Activated naive CD4-positive, alpha-beta T cell treated with Interleukin-2 at 50 U/mL for 16 hours (primary cell): ENCODE measurements around the gene STEAP3.
"Not testable (repeated sequence)": the region's sequence is repeated elsewhere in the genome, so short reads cannot be mapped to it uniquely, and the experiment has no call there.

ENCODE experiments used
- DNase-seq: peaks from one replicate; pipeline ENCODE4 v3.0.0-alpha.2; 2020

STEAP3 gene

DNA sequence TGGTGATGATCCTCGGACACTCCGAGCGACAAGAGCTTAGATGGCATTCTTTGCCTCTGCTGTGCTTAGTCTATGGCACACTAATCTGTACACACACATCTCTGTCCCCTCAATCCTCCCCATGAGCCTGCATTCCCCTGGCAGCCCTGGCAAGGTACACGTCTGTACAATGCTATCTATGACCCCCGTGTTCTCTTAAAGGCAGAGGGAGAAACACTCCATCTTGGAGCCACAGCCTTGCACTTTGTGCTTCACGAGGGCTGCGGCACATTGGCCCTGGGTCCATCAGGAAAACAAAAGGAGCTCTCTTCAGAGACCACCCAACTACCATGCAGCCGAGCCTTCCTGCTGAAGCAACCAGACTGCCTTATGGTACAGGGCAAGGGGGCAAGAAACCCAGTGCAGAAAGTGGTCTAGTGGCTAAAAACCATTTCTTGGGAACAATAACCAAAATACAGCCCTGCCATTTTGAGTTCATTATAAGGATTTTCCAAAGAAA, 42.5 kb downstream of the STEAP3 start:
- DNase-seq: no peak

DNA sequence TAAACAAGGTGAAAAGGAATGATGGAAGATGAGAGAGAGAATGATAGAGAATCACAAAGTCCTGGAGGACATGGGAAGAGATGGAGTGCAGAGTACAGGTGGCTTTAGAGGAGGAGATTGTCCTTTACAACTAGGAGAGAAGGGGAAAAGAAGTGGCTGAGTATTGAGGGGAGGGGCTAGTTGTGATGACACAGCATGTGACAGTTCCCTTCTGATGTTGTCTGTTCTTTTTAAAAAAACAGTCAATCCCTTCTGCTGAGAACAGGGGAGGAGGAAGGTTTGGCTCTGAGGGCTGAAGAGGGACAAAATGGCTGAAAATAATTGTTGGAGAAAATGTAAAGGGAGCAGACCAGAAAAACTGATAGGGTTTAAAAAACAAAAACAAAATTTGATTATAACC, 44.0 kb downstream of the STEAP3 start:
- no peak for DNase-seq

DNA sequence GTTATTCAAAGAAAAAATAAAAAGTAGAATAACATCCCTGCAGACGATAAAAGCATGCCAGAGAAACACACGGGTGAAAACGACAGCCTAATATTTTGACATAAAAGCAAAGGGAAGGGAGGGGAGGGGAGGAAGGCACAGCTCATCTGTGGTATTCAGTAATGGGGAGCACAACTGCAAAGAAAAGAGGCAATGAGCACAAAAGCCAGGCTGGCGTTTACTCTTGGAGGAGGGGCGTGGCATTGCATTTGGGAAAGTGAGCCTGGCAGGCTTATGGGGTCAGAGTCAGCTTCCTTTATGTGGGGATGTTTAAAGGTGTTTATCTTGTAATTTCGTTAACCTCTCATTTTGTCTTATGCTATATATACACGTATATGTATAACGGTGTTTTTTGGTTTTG, 53.2 kb downstream of the STEAP3 start:
- no peak for DNase-seq

DNA sequence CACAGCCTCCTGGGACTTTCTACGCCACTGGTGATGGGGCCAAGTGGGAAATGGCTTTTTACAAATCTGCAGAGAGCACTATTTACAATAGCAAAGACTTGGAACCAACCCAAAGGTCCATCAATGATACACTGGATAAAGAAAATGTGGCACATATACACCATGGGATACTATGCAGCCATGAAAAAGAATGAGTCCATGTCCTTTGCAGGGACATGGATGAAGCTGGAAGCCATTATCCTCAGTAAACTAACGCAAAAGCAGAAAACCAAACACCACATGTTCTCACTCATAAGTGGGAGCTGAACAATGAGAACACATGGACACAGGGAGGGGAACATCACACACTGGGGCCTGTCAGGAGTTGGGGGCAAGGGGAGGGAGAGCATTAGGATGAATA, 54.8 kb downstream of the STEAP3 start:
- DNase-seq: not testable (repeated sequence)

DNA sequence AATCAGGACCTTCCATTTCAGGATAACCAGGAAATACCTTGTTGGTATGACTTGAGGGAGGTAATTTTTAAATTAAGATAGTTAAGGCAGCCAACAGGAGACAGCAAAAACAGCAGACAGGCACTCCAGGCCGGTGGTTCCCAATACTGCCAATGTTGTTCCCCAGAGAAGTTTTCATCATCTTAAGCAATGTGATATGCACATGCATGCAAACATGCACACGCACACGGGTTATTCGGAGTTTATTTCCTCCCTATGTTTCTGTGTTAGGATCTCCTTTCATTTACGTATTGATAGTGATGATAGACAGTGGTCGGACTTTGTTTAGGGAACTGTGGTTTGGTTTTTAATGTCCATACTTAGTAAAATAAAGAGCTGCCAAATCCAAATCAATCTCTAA, 55.3 kb downstream of the STEAP3 start:
- DNase-seq: no peak

DNA sequence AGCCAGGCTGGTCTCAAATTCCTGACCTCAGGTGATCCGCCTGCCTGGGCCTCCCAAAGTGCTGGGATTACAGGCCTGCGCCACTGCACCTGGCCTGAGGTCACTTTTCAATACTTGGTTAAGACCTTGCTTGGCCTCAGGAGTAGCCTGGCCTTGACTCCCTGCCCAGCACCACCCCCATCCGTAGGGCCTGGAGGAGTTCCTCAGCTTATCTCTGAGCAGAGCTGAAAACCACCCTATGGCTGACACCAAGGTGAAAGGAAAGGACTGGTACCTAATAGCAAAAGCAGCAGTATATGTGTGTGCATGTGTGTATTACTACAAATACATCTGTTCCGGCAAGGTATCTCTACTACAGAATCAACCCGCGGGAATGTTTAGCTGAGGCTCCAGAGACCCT, 56.0 kb downstream of the STEAP3 start:
- no peak for DNase-seq

DNA sequence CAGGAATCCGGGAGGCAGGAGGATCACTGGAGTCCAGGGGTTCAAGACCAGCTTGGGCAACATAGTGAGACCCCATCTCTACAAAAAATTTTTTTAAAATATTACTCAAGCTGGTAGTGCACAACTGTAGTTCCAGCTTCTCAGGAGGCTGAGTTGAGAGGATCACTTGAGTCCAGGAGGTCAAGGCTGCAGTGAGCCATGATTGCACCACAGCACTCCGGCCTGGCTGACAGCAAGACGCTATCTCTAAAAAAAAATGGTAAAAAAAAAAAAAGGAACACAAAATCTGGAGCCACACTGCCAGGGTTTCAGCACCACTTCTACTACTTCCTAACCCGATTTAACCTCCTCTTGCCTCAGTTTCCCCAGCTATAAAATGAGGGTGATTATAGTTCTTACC, 57.0 kb downstream of the STEAP3 start:
- DNase-seq: no peak

DNA sequence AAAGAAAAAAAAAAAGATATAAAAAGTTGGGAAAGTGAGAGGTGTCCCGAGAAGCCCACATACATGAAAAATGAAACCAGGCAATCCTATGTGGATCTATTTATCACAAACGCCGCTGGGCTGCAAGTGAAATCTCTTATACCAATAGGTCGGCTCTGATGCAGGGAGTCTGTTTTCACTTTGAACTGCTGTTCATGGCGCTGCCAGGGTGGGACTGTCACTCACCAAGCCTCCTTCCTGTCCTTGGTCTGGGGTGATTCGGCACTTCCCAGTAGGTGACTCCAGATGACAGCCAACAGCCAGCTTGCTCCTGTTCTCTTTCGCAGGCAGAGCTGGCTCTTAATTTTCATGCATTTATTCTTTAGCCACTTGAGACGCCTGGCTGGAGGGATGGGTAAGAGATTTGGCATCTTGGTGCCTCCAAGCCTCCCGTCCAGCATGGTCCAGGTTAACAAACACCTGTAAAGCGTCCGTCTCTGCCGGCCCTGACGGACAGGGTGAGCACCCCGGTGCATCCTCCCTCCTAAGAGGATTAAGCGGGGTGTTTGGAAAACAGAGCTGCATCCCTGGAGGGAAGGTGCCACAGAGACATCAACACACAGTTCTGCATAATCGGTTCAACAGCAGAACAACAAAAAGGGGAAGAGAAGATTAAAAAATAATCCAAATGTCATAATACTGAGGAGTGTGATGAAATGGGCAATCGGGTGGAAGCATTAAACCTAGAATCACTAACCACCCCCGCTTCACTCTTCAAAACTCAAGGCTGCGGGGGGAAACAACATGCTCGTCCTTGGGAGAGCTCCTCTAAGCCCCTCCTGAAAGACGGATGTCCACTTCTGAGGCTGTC, 58.7 kb downstream of the STEAP3 start:
- DNase-seq: no peak

DNA sequence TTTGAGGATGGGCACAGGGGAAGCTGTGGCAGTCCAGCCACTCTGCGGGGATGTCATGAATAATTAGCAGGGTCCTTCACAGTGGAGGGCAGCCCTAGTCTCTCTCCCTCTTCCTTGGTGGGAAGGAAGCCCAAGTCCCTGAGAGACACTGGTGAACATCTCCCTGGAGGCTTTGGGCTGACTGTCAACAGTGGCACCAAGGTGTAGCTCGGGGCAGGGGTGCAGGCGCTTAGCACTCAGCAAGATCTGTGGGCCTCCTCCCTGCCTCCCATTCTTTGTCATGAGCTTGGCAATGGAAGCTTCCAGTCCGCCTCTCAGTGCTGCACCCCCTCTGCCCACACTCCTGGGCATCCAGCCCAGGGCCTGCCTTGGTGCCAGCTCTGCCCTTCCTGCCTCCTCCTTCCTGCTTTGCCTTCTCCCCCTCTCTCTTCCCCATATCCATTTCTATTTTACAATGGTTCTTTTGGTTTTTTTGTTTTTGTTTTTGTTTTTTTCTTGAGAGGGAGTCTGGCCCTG, 59.4 kb downstream of the STEAP3 start:
- DNase-seq: no peak

DNA sequence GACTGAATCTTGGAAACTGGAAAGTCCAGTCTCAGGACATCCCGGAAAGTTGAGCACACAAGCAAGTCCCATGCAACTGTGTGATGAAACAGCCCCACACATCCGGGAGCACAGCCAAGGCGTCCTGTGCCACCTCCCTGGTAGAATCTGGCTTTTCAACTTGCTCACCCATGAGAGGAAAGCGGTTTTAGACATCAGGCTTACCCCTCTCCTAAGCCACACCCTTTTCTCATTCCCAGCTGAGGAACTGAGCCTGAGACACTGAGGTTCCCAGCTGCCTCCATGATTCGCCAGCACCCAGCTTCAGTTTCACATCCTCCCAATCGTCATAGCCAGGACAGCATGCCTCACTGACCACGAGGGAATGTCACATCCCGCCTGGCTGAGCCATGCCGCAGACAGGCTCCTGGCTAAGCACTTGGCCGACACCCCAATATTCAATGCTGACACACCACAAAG, 60.3 kb downstream of the STEAP3 start:
- no peak for DNase-seq

DNA sequence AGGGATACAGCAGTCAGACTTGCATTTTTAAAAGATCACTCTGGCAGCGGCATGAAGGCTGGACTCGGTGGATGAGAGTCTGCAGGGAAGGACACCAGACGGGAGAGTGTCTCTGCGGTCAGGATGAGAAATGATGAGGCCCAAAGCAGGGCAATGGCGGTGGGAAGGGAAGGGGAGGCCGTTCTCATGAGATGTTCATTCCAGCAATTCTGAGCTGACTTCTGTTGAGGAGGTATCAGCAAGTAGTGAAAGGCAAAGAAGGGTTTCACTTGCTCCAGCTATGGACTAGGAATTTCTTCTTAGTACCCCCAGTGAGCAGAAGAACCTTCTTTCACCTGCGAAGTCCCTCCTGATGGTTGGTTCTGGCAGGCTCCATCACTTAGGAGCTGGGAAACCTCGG, 63.0 kb downstream of the STEAP3 start:
- DNase-seq: no peak

DNA sequence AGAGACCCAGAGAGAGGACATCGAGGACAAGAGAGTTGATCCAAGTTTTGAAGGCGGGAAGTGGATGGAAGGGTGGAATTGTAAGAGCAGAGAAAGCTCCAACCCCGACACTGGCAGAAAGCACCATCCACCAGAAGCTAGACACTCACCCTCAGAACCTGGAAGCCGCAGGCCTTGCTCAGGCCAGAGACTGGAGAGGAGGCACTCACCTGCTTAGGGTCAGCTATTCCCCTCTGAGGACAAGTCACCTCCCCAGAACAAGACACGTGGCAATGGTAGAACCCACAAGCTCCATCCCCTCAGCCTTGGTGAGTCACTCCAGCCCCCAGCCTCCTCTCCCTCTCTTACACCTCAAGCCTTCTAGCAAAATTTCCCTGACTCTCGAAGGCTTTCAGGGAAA, 64.9 kb downstream of the STEAP3 start:
- DNase-seq: no peak

DNA sequence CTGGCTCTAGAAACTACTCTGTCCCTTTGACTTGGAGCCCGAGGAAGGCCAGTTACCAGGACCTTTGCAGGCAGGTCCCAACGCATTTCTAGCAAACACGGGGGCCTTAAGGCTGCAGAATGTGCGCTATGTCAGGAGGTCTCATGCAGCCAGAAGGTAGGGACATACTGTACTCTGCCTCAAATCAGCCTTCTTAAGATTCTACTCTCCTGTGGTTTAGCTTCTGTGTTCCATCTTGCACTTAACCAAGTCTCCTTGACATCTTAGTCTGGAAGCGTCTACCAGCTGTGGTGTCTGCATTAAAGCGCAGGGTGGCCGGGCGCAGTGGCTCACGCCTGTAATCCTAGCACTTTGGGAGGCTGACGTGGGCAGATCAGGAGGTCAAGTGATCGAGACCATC, 65.5 kb downstream of the STEAP3 start:
- no peak for DNase-seq

DNA sequence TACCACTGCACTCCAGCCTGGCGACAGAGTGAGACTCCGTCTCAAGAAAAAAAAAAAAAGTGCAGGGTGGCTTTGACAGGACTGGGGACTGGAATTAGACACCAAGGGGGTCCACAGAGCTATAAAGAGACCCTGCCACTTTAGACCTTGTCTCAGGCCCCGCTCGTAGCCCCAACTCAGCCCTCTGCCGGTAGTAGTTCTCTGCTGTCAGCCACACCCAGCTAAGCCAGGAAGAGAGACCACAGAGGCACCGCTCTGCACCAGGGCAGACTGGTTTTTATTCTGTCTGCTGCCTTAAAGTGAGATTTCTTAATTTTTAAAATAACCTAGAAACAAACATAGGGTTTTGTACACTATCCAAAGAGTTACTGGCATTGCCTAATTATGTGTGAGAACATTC, 66.0 kb downstream of the STEAP3 start:
- no peak for DNase-seq

DNA sequence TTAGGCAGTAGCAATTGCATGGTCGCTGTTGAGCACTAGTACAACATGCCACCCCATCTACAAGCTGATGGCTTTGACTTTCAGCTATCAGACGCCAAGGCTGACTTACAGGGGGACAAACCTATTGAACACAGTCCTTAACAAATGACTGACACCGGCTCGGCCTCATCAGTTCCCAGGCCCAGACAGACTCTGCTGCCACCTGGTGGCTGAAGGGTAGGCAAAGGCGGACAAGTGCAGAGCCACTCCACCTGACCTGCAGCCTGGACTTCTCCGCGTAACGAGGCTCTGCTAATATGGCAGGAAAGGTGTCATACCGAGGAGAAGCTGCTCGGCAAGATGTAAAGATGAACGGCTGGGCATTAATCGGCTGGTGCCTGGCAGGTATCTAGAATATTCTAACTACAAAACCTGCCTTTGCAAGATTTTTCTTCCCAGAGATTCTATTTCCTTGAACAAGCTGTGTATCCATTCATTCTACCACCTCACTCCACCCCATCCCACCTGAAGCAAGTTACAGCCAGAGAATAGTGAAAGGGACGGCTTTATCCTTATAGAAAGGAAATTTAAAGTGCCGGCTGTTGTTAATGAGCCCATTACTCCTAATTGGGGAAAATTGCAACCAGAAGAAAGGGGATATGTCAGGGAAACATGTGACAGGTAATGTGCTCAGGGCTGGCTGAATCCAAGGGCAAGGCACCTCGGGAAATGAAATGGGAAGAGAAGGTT, 67.4 kb downstream of the STEAP3 start:
- DNase-seq: peak; percentile 74

DNA sequence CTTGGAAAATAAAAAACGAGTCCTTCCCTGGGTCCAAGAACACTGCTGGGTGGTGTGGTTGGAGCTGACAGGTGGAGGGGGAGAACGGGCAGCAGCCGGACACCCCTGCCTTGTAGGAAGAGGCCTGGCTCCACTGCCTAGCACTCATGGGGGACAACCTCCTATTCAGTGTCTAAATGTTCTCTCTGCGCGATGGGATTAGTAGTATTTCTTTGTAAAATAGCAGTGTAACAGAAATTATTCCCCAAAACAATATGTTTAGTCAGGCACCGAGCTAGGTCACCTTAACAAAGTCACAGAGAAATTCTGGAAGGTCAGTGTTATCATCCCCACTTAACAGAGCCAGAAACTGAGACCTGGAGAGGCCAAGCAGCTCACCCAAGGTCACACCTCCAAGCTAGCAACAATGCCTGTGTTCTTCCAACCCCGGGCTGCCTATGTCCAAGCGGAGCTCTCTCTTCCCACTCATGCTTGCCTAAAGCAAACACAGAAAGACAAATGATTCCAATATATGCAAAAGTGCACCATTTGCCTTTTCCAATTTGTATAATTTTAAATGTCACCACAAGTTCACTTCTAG, 68.0 kb downstream of the STEAP3 start:
- DNase-seq: no peak

DNA sequence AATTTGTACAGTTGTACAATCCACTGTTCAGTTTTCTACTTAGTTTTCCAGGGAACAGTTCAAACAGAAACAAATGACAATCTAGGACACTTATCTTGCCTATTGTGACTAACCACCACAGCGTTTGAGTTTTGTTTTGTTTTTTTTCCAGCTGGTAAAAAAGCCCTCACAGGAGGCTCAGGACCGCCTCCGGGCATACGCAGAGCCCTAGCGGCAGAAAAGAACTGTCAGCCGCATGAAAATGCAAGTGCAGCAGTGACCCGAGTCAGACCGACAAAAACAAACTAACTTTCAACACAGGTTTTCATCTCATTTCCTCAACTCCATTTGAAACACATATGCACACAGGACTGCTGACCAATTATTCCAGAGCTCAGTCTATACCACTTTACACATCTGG, 68.6 kb downstream of the STEAP3 start:
- DNase-seq: no peak

DNA sequence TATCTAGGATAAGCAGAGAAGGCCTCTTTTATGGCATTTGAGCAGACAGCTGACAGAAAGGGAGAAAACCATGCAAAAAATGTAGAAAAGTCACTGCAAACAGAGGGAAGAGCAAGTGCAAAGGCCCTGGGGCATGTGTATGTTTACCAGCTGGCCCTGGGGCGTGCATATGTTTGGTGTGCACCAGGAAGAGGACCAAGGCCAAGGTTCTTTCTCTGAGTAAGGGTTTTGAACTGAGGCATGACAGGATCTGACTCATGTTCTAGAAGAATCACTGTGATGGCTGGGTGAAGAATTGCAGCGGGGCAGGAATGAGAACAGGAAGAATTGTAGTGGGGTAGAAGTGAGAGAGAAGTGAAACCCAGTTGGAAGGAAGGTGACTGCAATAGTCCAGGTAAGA, 69.6 kb downstream of the STEAP3 start:
- no peak for DNase-seq

DNA sequence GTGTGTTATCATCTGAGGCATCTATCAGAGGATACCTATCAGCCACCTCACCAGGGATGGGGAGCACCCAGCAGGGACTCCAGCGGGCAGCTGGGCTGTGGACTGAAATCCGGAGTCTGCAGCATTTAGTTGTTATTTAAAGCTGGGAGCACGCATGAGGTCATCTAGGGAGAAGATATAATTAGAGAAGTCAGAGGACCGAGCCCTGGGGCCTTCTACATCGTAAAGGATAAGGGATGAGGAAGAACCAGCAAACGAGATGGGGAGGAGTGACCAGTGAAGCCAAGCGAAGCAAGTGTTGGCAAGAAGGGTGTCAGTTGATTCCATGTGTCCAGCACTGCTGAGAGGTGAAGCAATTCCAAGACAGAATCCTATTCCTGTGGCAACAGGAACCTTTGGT, 70.3 kb downstream of the STEAP3 start:
- no peak for DNase-seq

DNA sequence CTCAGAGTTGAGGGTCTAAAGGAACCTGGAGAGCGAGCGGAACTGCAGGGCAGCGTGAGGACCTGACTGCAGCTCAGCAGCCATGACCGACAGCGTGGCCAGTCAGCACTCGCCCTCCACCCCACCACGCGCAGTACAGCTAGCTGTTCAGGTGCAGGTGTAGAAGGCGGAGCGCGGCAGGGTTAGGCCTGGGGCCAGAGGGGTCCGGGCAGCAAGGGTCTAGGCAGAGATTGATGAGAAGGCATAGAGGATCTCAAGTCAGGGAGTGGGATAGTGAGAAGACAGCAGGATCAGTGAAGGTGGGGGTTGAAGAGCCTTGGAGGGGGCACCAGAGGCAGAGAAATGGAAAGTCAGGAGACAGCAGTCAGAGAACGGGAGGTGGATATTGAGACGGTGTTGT, 71.0 kb downstream of the STEAP3 start:
- no peak for DNase-seq

DNA sequence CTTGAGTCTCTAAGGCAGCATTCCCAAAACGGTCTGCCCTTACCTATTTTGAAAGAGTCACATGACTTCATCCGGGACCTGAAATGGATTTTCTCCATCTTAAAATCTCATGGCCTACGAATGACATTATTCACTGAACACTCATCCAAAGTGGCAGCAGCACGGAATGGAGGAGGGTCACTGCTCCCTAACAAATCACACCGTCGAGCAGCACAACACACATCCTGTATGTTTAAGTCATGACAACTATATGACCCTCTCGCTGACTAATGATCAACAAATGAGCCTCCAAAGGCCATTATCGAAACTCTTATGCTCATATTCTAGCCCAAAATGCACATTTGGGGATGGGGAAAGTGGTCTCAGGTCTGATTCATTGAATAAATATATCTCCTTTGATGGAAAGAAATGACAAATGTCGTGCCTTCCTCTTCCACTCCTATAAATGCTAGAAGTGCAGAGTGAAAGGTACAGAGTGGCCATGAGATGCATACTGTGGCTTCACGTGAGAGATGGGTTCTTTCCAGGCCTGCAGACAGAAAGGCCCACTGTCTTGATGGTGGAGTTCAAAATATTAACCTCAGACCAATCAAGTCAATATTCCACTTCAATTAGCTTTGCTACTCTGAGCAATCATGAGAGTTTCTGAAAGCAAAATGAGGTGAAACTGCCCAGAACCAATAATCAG, 72.2 kb downstream of the STEAP3 start:
- DNase-seq: no peak

DNA sequence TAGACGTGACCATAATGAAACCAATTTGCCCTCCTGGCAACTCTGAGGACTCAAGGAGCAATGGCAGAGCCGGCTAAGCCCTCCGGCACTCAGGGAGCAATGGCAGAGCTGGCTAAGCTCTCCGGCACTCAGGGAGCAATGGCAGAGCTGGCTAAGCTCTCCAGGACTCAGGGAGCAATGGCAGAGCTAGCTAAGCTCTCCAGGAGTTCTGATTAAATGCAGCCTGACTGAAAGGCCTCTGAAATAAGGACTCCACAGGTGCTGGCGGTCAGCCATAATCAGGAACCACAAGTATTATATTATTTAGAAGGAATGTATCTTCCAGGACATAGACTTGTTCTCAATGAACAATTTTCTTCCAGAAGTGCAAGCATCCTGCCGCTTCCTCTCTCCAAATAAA, 77.8 kb downstream of the STEAP3 start:
- no peak for DNase-seq

DNA sequence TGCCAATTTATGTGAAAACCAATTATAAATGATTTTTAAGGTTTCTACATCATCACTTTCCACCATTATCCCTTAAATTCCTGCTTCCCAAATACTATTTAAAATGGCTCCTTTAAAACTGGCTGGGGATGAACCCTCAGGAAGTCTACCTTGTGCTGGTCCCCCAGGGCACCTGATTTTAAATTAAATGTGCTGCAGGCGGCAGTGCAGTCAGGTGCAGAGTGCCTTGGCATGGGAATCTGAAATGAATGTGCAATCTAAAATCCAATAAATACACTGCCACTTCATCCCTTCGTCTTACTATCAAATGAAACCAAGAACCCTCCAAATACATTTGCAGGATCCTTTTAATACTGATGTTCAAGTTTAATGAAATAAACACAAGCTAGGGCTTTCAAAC, 81.2 kb downstream of the STEAP3 start:
- DNase-seq: no peak
